Lower lobe of right lung (tissue), 2 donors: Measurements from ENCODE around the gene SYNPO. TPM values are rescaled to one million over a fixed set of nuclear protein-coding genes. Genes with fewer than 3 reads are reported as not detected.
A peak's percentile ranks its signal among the peaks of the same experiment; 100 is the strongest.

Experiments used
- ATAC-seq, 2 donors: fragments of 200-7000 bp; cut with Tn5 transposase; one replicate each; pipeline ENCODE4 v1.9.1; 2020 to 2022; ENCODE audit warnings: mild to moderate bottlenecking in 2 of 2, moderate library complexity in 2 of 2
- DNase-seq: peaks from one replicate; pipeline ENCODE4 v3.0.0-alpha.2; 2020
- H3K27ac ChIP-seq: fragments of 200-600 bp; one replicate; pipeline ENCODE4 v1.8.0; 2022
- H3K27me3 ChIP-seq: fragments of 200-600 bp; one replicate; pipeline ENCODE4 v1.8.0; 2022; ENCODE audit warnings: low read depth
- H3K36me3 ChIP-seq: fragments of 200-600 bp; one replicate; pipeline ENCODE4 v1.8.0; 2022; ENCODE audit warnings: mild to moderate bottlenecking
- H3K4me1 ChIP-seq: fragments of 200-600 bp; one replicate; pipeline ENCODE4 v1.8.0; 2022
- H3K4me3 ChIP-seq: fragments of 200-600 bp; one replicate; pipeline ENCODE4 v1.8.0; 2022; ENCODE audit warnings: mild to moderate bottlenecking
- H3K9me3 ChIP-seq: fragments of 200-600 bp; one replicate; pipeline ENCODE4 v1.8.0; 2022
- intact Hi-C: fragments of 100-400 bp; cut with DNase I; formaldehyde crosslinking; loops from one replicate; pipeline ENCODE4 v1.11.0; 2022
- total RNA-seq: library from RNA; stranded (reverse); fragmentation: NEBNext Ultra II Directional; extraction: Animal tissue kit (Norgen Biotek cat#: 25700); gene quantifications from one replicate; pipeline ENCODE4 v1.2.1, GENCODE V29; 2021
- TF ChIP-seq, protein P1 (sequence below): fragments of 200-600 bp; IDR thresholded peaks from one replicate; pipeline ENCODE4 v1.8.0; 2022; ENCODE audit warnings: antibody characterized with exemption, mild to moderate bottlenecking
- donor health status: DM: no; HTN: yes; CAD: no; lungs with severe emphysema.

Gene SYNPO
- total RNA-seq, 1 donor from 2014 or later = 90.6 TPM

DNA sequence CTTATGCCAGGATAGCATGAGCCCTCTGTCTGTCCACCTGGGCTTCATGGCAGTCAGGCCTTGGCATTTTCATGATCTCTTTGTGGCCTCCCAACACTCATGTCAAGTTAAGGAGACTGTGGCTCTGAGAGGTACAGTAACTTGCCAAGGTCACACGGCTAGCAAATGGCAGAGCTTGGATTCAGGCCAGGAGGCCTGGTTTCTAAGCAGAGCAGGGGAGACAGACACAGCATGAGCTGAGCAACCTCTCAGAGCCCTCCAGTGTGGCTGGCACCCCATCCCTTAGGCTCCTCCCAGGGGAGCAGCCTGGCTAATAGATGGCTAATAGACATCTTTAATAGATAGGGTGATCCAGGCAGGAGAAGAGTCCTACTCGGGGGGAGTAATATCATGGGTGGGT is 4.1 kb downstream of the SYNPO start:
- H3K4me3 ChIP-seq = no peak overlapping the region
- no peak for ATAC-seq
- intact Hi-C loops = no loop called here
- no peak for DNase-seq
- H3K36me3 ChIP-seq = peaks cover 16% of the 10 kb centered on the region
- H3K27me3 ChIP-seq = no peaks in the 10 kb centered on the region
- H3K27ac ChIP-seq = peak overlapping the region; percentile 31
- peaks cover 79% of the 10 kb centered on the region for H3K4me1 ChIP-seq
- no peaks in the 10 kb centered on the region for H3K9me3 ChIP-seq
- TF ChIP-seq, protein P1, sequence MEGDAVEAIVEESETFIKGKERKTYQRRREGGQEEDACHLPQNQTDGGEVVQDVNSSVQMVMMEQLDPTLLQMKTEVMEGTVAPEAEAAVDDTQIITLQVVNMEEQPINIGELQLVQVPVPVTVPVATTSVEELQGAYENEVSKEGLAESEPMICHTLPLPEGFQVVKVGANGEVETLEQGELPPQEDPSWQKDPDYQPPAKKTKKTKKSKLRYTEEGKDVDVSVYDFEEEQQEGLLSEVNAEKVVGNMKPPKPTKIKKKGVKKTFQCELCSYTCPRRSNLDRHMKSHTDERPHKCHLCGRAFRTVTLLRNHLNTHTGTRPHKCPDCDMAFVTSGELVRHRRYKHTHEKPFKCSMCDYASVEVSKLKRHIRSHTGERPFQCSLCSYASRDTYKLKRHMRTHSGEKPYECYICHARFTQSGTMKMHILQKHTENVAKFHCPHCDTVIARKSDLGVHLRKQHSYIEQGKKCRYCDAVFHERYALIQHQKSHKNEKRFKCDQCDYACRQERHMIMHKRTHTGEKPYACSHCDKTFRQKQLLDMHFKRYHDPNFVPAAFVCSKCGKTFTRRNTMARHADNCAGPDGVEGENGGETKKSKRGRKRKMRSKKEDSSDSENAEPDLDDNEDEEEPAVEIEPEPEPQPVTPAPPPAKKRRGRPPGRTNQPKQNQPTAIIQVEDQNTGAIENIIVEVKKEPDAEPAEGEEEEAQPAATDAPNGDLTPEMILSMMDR = no peak

DNA sequence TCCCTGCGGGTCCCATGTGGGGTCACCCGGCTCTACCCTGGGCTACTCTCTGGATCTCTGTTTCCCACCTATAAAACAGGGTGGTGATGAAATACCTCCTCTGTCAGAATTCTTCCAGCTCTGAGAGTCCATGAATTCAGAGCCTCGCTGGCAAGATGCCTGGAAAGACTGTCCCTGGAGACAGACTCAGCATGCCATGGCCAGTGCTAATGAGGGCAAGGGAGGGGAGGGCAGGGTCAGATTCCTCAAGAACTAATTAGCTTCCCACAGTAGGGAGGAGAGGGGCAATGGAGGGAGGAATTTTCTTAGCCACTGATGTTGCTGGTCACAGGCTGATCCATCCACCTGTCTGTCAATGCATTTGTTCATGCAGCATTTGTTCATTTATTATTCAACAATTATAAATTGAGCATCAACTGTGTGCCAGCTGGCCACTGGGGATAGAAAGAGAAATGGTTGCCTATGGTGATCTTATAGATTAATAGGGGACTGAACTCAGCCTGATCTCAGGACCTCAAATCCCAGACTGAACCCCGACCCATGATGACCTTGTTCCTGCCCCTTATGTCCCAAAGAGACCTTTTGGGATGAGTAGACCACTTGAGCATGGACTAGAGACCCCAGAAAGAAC is 4.7 kb downstream of the SYNPO start:
- intact Hi-C loops = no loop called here

DNA sequence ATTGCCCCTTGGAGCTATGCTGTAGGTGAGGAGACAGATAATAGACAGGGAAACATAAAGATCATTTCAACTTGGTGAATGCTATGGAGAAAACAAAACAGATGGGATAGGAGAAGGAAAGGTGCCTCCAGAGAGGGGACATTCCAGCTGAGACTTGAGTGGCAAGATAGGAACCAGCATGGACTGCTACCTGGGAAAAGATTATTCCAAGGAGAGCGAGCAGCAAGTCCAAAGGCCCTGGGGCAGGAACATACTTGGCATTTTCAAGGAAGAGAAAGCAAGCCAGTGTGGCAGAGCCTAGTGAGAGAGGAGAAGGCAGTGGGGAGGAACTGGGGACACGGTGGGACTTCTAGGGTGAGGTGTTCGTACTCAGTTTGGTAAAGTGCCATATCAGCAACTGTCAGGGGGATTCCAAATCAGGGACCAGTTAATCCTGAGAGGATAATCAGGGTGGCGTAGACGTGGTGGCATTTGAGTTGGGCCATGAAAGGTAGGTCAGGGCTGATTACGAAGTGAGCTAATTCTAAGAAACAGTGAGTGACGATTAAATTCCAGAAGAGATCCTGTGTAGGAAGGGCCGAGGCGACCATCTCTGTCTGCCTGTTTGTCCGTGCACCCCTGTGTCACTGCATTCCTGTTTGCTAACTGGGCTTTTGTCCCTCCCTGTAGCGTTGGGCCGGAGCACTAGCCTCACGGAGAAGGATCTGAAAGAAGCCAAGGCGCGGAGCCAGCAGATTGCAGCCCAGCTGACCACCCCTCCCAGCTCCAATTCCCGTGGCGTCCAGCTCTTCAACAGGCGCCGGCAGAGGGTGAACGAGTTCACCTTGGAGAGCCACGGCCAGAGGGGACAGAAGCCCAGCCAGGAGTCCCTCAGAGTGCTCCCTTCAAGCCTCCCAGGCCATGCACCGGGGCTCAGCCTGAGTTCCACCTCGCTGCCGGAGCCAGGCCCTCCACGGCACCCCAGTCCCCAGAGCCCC is 7.1 kb downstream of the SYNPO start:
- H3K27me3 ChIP-seq = no peaks in the 10 kb centered on the region
- DNase-seq (peak; percentile 76), ATAC-seq (peak; percentile 51 to 70)
- peaks cover 42% of the 10 kb centered on the region for H3K36me3 ChIP-seq
- H3K9me3 ChIP-seq = no peaks in the 10 kb centered on the region
- TF ChIP-seq, protein P1 = no peak
- intact Hi-C loops = no loop called here
- peak overlapping the region; percentile 46 for H3K27ac ChIP-seq
- no peak overlapping the region for H3K4me3 ChIP-seq
- peaks cover 65% of the 10 kb centered on the region for H3K4me1 ChIP-seq

More for the DNA sequence above, 4.7 kb downstream of the SYNPO start:
- no peaks in the 10 kb centered on the region for H3K27me3 ChIP-seq
- no peak for ATAC-seq
- DNase-seq = no peak
- peaks cover 74% of the 10 kb centered on the region for H3K4me1 ChIP-seq
- H3K27ac ChIP-seq = peak overlapping the region; percentile 31
- TF ChIP-seq, protein P1 = no peak
- H3K4me3 ChIP-seq = no peak overlapping the region
- H3K36me3 ChIP-seq = peaks cover 23% of the 10 kb centered on the region
- H3K9me3 ChIP-seq = no peaks in the 10 kb centered on the region

DNA sequence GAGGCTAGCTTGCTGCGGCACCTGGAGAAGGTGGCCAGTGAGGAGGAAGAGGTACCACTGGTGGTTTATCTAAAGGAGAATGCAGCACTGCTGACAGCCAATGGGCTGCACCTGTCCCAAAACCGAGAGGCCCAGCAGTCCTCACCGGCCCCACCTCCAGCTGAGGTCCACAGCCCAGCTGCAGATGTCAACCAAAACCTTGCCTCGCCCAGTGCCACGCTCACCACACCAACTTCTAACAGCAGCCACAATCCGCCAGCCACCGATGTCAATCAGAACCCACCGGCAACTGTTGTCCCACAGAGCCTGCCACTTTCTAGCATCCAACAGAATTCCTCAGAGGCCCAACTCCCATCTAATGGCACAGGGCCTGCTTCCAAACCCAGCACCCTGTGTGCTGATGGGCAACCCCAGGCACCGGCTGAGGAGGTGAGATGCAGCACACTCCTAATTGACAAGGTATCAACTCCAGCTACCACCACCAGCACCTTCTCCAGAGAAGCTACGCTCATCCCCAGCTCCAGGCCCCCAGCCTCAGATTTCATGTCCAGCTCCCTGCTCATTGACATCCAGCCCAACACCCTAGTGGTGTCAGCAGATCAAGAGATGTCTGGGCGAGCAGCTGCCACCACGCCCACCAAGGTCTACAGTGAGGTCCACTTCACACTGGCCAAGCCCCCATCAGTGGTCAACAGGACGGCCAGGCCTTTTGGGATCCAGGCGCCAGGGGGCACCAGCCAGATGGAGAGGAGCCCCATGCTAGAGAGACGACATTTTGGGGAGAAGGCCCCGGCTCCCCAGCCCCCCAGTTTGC is 8.0 kb downstream of the SYNPO start:
- Histone ChIP-seq H3K27ac (peak overlapping the region; percentile 18), H3K4me3 (no peak overlapping the region), H3K36me3 (peaks cover 44% of the 10 kb centered on the region), H3K27me3 (no peaks in the 10 kb centered on the region), H3K4me1 (peaks cover 64% of the 10 kb centered on the region), H3K9me3 (no peaks in the 10 kb centered on the region)
- TF ChIP-seq, protein P1 = no peak
- ATAC-seq (no peak), DNase-seq (no peak)
- intact Hi-C loops = no loop called here
